ENCODE data around the gene TAB2. TPM values are rescaled to one million over a fixed set of nuclear protein-coding genes. Genes with fewer than 3 reads are reported as not detected.

TAB2 gene
- total and polyA plus RNA-seq, 2 of the 8 experiments (the other 6 are each of a cell fraction or from before 2014, with no cell fraction given): 40.4 to 63.0 TPM

DNA sequence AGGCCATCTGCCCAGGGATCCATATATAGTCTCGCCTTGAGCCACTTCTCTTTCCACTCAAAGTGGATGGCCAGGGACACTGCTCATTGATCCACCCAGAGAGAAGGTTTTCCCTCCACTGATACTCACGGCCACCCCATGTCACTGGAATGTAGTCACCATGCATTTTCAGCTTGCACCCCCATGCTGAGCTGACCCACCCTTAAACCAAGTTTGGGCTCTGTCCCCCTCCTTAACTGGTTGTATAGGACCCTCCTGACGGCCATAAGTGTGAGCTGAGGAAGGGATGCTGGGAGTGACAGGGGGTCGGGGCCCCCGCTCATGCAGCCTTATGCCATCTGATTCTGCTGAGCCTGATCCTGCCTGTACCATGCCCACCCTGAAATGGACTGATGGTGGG, 108.2 kb downstream of the TAB2 start (continued):
- TF ChIP-seq, protein P1, sequence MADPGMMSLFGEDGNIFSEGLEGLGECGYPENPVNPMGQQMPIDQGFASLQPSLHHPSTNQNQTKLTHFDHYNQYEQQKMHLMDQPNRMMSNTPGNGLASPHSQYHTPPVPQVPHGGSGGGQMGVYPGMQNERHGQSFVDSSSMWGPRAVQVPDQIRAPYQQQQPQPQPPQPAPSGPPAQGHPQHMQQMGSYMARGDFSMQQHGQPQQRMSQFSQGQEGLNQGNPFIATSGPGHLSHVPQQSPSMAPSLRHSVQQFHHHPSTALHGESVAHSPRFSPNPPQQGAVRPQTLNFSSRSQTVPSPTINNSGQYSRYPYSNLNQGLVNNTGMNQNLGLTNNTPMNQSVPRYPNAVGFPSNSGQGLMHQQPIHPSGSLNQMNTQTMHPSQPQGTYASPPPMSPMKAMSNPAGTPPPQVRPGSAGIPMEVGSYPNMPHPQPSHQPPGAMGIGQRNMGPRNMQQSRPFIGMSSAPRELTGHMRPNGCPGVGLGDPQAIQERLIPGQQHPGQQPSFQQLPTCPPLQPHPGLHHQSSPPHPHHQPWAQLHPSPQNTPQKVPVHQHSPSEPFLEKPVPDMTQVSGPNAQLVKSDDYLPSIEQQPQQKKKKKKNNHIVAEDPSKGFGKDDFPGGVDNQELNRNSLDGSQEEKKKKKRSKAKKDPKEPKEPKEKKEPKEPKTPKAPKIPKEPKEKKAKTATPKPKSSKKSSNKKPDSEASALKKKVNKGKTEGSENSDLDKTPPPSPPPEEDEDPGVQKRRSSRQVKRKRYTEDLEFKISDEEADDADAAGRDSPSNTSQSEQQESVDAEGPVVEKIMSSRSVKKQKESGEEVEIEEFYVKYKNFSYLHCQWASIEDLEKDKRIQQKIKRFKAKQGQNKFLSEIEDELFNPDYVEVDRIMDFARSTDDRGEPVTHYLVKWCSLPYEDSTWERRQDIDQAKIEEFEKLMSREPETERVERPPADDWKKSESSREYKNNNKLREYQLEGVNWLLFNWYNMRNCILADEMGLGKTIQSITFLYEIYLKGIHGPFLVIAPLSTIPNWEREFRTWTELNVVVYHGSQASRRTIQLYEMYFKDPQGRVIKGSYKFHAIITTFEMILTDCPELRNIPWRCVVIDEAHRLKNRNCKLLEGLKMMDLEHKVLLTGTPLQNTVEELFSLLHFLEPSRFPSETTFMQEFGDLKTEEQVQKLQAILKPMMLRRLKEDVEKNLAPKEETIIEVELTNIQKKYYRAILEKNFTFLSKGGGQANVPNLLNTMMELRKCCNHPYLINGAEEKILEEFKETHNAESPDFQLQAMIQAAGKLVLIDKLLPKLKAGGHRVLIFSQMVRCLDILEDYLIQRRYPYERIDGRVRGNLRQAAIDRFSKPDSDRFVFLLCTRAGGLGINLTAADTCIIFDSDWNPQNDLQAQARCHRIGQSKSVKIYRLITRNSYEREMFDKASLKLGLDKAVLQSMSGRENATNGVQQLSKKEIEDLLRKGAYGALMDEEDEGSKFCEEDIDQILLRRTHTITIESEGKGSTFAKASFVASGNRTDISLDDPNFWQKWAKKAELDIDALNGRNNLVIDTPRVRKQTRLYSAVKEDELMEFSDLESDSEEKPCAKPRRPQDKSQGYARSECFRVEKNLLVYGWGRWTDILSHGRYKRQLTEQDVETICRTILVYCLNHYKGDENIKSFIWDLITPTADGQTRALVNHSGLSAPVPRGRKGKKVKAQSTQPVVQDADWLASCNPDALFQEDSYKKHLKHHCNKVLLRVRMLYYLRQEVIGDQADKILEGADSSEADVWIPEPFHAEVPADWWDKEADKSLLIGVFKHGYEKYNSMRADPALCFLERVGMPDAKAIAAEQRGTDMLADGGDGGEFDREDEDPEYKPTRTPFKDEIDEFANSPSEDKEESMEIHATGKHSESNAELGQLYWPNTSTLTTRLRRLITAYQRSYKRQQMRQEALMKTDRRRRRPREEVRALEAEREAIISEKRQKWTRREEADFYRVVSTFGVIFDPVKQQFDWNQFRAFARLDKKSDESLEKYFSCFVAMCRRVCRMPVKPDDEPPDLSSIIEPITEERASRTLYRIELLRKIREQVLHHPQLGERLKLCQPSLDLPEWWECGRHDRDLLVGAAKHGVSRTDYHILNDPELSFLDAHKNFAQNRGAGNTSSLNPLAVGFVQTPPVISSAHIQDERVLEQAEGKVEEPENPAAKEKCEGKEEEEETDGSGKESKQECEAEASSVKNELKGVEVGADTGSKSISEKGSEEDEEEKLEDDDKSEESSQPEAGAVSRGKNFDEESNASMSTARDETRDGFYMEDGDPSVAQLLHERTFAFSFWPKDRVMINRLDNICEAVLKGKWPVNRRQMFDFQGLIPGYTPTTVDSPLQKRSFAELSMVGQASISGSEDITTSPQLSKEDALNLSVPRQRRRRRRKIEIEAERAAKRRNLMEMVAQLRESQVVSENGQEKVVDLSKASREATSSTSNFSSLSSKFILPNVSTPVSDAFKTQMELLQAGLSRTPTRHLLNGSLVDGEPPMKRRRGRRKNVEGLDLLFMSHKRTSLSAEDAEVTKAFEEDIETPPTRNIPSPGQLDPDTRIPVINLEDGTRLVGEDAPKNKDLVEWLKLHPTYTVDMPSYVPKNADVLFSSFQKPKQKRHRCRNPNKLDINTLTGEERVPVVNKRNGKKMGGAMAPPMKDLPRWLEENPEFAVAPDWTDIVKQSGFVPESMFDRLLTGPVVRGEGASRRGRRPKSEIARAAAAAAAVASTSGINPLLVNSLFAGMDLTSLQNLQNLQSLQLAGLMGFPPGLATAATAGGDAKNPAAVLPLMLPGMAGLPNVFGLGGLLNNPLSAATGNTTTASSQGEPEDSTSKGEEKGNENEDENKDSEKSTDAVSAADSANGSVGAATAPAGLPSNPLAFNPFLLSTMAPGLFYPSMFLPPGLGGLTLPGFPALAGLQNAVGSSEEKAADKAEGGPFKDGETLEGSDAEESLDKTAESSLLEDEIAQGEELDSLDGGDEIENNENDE (IDR thresholded peaks at IDR 0.05; ENCODE audit: insufficient replicate concordance, low read length): no peak
- TF ChIP-seq, protein P2, sequence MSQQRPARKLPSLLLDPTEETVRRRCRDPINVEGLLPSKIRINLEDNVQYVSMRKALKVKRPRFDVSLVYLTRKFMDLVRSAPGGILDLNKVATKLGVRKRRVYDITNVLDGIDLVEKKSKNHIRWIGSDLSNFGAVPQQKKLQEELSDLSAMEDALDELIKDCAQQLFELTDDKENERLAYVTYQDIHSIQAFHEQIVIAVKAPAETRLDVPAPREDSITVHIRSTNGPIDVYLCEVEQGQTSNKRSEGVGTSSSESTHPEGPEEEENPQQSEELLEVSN (IDR thresholded peaks at IDR 0.05): no peak
- TF ChIP-seq BACH1 (IDR thresholded peaks at IDR 0.05; ENCODE audit: low read length): no peak
